ENCODE data around the gene KIT.

The KIT gene

GRCh38 chr4:54700986-54701385 lies 43.2 kb downstream of the KIT start:
- no peak for DNase-seq (ENCODE audit: low read depth in 1 of 2, low spot score in 1 of 2)

GRCh38 chr4:54703182-54703581 lies 45.4 kb downstream of the KIT start:
- no peak for DNase-seq (ENCODE audit: low read depth in 1 of 2, low spot score in 1 of 2)

GRCh38 chr4:54707406-54707805 lies 49.6 kb downstream of the KIT start:
- DNase-seq (ENCODE audit: low read depth in 1 of 2, low spot score in 1 of 2), result no peak

GRCh38 chr4:54708339-54709279 lies 50.9 kb downstream of the KIT start:
- no peak for DNase-seq (ENCODE audit: low read depth in 1 of 2, low spot score in 1 of 2)

GRCh38 chr4:54709400-54709799 lies 51.6 kb downstream of the KIT start:
- DNase-seq (ENCODE audit: low read depth in 1 of 2, low spot score in 1 of 2), result no peak

GRCh38 chr4:54712206-54712605 lies 54.4 kb downstream of the KIT start:
- DNase-seq (ENCODE audit: low read depth in 1 of 2, low spot score in 1 of 2), result no peak

GRCh38 chr4:54714631-54715030 lies 56.9 kb downstream of the KIT start:
- no peak for DNase-seq (ENCODE audit: low read depth in 1 of 2, low spot score in 1 of 2)

- no peak for DNase-seq (ENCODE audit: low read depth in 1 of 2, low spot score in 1 of 2)
Measured at GRCh38 chr4:54716478-54717065, 58.8 kb downstream of the KIT start.

GRCh38 chr4:54717694-54718093 lies 59.9 kb downstream of the KIT start:
- no peak for DNase-seq (ENCODE audit: low read depth in 1 of 2, low spot score in 1 of 2)

GRCh38 chr4:54719378-54719777 lies 61.6 kb downstream of the KIT start:
- no peak for DNase-seq (ENCODE audit: low read depth in 1 of 2, low spot score in 1 of 2)

GRCh38 chr4:54723220-54723619 lies 65.5 kb downstream of the KIT start:
- DNase-seq (ENCODE audit: low read depth in 1 of 2, low spot score in 1 of 2), result no peak

GRCh38 chr4:54723820-54724219 lies 66.1 kb downstream of the KIT start:
- DNase-seq (ENCODE audit: low read depth in 1 of 2, low spot score in 1 of 2), result no peak

GRCh38 chr4:54726907-54727306 lies 69.2 kb downstream of the KIT start:
- DNase-seq (ENCODE audit: low read depth in 1 of 2, low spot score in 1 of 2), result no peak

- DNase-seq (ENCODE audit: low read depth in 1 of 2, low spot score in 1 of 2), result no peak
Measured at GRCh38 chr4:54727346-54727745, 69.6 kb downstream of the KIT start.

- no peak for DNase-seq (ENCODE audit: low read depth in 1 of 2, low spot score in 1 of 2)
Measured at GRCh38 chr4:54728368-54728767, 70.6 kb downstream of the KIT start.

GRCh38 chr4:54729256-54729655 lies 71.5 kb downstream of the KIT start:
- no peak for DNase-seq (ENCODE audit: low read depth in 1 of 2, low spot score in 1 of 2)

GRCh38 chr4:54730581-54730980 lies 72.8 kb downstream of the KIT start:
- DNase-seq (ENCODE audit: low read depth in 1 of 2, low spot score in 1 of 2), result no peak

- no peak for DNase-seq (ENCODE audit: low read depth in 1 of 2, low spot score in 1 of 2)
Measured at GRCh38 chr4:54731552-54731951, 73.8 kb downstream of the KIT start.

GRCh38 chr4:54731976-54732375 lies 74.2 kb downstream of the KIT start:
- DNase-seq (ENCODE audit: low read depth in 1 of 2, low spot score in 1 of 2), result no peak

GRCh38 chr4:54737421-54737820 lies 79.7 kb downstream of the KIT start:
- no peak for DNase-seq (ENCODE audit: low read depth in 1 of 2, low spot score in 1 of 2)

- DNase-seq (ENCODE audit: low read depth in 1 of 2, low spot score in 1 of 2), result no peak
Measured at GRCh38 chr4:54741202-54741601, 83.4 kb downstream of the KIT start.

- DNase-seq (ENCODE audit: low read depth in 1 of 2, low spot score in 1 of 2), result no peak
Measured at GRCh38 chr4:54742636-54743399, 85.1 kb downstream of the KIT start.

Data from activated CD4-positive, alpha-beta T cell treated with anti-CD3 and anti-CD28 coated beads, Interleukin-2, amount 50 U/mL, for 24 hours (primary cell).